HG03175 (cell line): ENCODE results near the gene EAF1.
"Not testable (repeated sequence)": the region's sequence is repeated elsewhere in the genome, so short reads cannot be mapped to it uniquely, and the experiment has no call there.

ENCODE experiments used
- ATAC-seq: cut with Tn5 transposase; IDR thresholded peaks from one replicate; pipeline ENCODE4 v1.9.1; 2021; ENCODE audit warnings: mild to moderate bottlenecking, moderate library complexity; ENCODE audit not compliant: unreplicated experiment

Gene EAF1

GRCh38 chr3:15451216-15452113 lies 24.1 kb downstream of the EAF1 start:
- no peak for ATAC-seq

DNA sequence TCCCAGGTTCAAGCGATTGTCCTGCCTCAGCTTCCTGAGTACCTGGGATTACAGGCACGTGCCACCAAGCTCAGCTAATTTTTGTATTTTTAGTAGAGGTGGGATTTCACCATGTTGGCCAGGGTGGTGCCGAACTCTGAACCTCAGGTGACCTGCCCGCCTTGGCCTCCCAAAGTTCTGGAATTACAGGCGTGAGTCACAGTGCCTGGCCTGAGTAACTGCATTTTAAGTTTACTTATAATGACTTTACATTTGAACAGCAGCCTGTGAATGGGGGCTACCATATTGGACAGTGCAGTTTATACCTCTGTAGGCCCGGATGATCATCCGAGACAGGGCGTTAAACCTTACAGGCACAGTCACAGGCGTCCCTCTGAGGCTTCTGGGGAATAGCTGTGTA lies 24.8 kb downstream of the EAF1 start:
- no peak for ATAC-seq

DNA sequence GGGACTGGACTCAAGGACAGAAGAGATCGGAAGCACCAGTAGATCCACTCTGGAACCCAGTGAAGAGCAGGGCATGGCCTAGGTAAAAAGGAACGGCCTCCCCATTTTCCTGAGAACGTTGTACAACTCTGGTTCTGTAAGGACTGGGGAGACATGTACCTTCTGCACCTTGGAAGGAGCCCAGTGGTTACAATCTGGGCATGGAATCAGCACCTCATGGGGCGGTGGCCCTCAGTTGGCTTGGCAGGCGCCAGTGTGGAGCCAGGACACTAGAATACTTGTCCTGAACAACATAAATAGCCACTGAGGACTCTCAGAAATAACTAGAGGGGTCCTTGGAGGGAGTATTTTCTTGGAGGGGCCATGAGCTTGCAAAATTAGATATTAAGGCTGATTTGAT lies 25.6 kb downstream of the EAF1 start:
- ATAC-seq: no peak

- ATAC-seq: no peak
These were observed 26.1 kb downstream of the EAF1 start for GRCh38 chr3:15453501-15453900.

GRCh38 chr3:15453991-15454625 lies 26.7 kb downstream of the EAF1 start:
- no peak for ATAC-seq

GRCh38 chr3:15454965-15455364 lies 27.6 kb downstream of the EAF1 start:
- ATAC-seq: no peak

DNA sequence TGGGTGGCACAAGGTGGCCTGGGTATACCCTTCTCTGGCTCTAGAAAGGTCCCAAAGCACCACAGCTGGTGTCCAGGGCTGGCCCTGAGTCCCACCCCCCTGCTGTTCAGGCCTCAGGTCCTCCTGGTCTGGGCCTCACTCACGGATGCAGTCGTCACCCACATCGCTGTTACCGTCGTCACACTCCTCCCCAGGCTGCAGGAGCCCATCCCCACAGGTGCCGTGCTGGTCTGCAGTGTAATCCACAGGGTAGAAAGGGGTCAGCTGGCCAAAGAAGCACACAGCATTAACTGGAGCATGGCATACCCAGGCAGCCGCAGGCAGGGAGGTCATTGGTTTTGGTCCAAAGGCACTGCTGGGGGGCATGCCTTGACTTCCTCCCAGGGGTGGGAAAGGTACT lies 28.4 kb downstream of the EAF1 start:
- ATAC-seq: no peak

DNA sequence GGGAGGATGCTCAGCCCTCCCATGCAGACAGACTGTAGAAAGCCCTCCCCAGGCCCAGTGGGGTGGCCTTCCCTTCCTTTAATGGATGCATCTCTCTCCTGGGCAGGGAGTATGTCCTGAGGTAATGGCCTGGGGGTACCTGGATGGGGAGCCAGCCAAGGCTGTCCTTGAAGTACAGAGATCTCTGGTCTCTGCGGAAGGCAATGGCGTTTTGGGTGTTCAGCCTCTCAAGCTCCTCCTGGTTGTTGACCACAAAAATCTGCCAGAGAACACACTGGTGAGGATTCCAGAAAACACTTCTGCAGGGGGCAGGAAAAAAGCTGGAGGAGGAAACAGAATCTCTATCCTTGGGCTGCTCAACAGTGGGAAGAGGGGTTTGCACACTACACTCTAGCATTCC lies 28.9 kb downstream of the EAF1 start:
- ATAC-seq: no peak

- not testable (repeated sequence) for ATAC-seq
These were observed 29.5 kb downstream of the EAF1 start for GRCh38 chr3:15456915-15457314.

GRCh38 chr3:15458212-15458780 lies 30.9 kb downstream of the EAF1 start:
- ATAC-seq: no peak

- ATAC-seq: no peak
These were observed 33.6 kb downstream of the EAF1 start for GRCh38 chr3:15460891-15461531.

DNA sequence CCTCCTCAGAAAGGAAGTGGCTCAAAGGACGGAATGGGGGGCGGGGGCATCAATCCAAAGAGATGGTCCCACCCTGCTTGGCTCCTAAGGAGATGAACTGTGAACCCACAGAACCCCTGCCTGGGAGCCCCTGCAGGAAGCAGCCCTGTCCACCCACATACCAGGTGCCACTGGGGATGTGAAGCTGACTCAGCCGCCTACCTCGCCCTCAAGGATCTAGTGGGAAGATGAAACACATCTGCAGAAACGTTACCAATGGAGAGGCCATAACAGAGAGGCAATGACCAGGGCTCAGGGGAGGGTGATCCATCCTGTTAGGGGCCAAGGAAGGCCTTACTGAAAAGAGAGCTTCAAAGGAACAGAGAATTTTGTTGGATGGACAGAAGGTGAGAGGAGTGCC lies 35.1 kb downstream of the EAF1 start:
- ATAC-seq: no peak

GRCh38 chr3:15465876-15466585 lies 38.6 kb downstream of the EAF1 start:
- ATAC-seq: no peak

- peak; percentile 44 for ATAC-seq
These were observed 40.1 kb downstream of the EAF1 start for GRCh38 chr3:15467227-15468181.

- no peak for ATAC-seq
These were observed 42.9 kb downstream of the EAF1 start for GRCh38 chr3:15470261-15470660.

GRCh38 chr3:15470849-15471248 lies 43.5 kb downstream of the EAF1 start:
- no peak for ATAC-seq

- ATAC-seq: no peak
These were observed 44.5 kb downstream of the EAF1 start for GRCh38 chr3:15471861-15472260.

DNA sequence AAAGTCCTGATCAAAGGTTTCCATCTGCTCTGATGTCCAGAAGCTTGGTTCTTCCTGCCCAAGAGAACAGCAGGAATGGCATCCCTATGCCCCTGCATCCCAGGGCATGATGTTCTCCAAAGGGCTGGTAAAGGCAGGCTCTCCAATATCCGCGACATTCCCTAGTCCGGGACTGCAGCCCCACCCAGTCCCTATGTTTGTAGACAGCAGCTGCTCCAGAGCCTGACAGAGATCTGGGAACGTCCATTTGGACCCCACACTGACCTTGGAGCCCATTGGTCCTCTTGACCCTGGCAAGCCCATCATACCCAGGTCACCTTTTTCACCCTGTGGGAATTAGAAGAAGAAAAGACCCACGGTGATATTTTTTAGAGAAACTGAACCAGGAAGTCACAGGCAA lies 47.8 kb downstream of the EAF1 start:
- no peak for ATAC-seq

DNA sequence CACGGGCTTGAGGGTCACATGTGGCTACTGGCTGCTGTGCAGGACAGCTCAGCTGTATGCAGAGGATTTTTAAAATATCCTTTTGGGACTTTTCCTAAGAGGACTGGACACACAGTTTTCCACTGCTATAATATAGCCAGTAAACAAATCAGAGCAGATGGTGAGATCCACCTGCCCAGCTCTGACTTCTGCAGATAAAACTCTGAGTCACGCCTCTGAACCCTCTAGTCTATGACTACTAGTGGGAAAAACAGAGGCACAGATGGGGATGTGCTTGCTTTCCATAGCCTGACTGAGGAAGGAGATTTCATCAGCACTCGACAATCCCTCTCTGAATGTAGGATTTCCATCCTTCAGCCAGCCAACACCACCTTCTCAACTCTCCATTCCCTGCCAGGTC lies 49.0 kb downstream of the EAF1 start:
- ATAC-seq: no peak
